CD14-positive monocyte (primary cell): ENCODE data around the gene TCF25. TPM values are rescaled to one million over a fixed set of nuclear protein-coding genes. Genes with fewer than 3 reads are reported as not detected.

Source experiments
- DNase-seq, 3 donors: peaks; one replicate each; pipeline ENCODE4 v3.0.0-alpha.2; 2011 to 2022
- H2AFZ ChIP-seq: 2 replicates; pipeline ENCODE4 v1.6.0; 2012; ENCODE audit warnings: mild to moderate bottlenecking, low read depth, low read length, inconsistent platforms; ENCODE audit not compliant: insufficient read depth, poor library complexity, severe bottlenecking
- H3K27ac ChIP-seq, 2 donors: 1 replicate in 1 of 2; 2 replicates in 1 of 2; pipeline ENCODE4 v1.5.1; 2012 to 2013; ENCODE audit warnings: low read length in 2 of 2, control low read depth in 1 of 2, inconsistent platforms in 1 of 2, low read depth in 1 of 2, mild to moderate bottlenecking in 1 of 2
- H3K27me3 ChIP-seq, 2 donors: one replicate each; pipeline versions ENCODE4 v1.6.0 to v1.6.1; 2011 to 2013; ENCODE audit warnings: low read length in 2 of 2; ENCODE audit not compliant: control insufficient read depth in 2 of 2, insufficient read depth in 2 of 2
- H3K36me3 ChIP-seq, 2 donors: replicated peaks in 1 of 2; 1 replicate in 1 of 2; 2 replicates in 1 of 2; pipeline versions ENCODE4 v1.5.1 to v1.6.1; 2012 to 2013; ENCODE audit warnings: low read length in 2 of 2, control low read depth in 1 of 2, inconsistent platforms in 1 of 2, mild to moderate bottlenecking in 1 of 2; ENCODE audit not compliant: insufficient read depth in 2 of 2, control insufficient read depth in 1 of 2
- H3K4me1 ChIP-seq, 2 donors: 1 replicate in 1 of 2; 2 replicates in 1 of 2; pipeline versions ENCODE4 v1.5.1 to v1.6.1; 2012 to 2013; ENCODE audit warnings: low read length in 2 of 2, control low read depth in 1 of 2, inconsistent platforms in 1 of 2, mild to moderate bottlenecking in 1 of 2, moderate library complexity in 1 of 2; ENCODE audit not compliant: insufficient read depth in 2 of 2, control insufficient read depth in 1 of 2
- H3K4me2 ChIP-seq: replicated peaks from 2 replicates; pipeline ENCODE3; 2012; ENCODE audit warnings: low read length, moderate library complexity, mild to moderate bottlenecking; ENCODE audit not compliant: poor library complexity, severe bottlenecking; ENCODE audit errors: extremely low read depth
- H3K4me3 ChIP-seq, 3 experiments: fragments of 200-600 bp in 1 of 3; sonication (generic) in 1 of 3; replicated peaks in 1 of 3; 1 replicate in 2 of 3; 2 replicates in 1 of 3; pipeline ENCODE4 v1.5.1; 2011 to 2013; ENCODE audit warnings: low read length in 3 of 3, mild to moderate bottlenecking in 3 of 3, control low read depth in 2 of 3, low read depth in 2 of 3, inconsistent platforms in 1 of 3, moderate library complexity in 1 of 3
- H3K79me2 ChIP-seq: 2 replicates; pipeline ENCODE4 v1.6.0; 2012; ENCODE audit warnings: mild to moderate bottlenecking, control low read depth, inconsistent platforms, low read length, moderate library complexity; ENCODE audit not compliant: insufficient read depth
- H3K9ac ChIP-seq: 2 replicates; pipeline ENCODE4 v1.6.0; 2017; ENCODE audit warnings: low read length, mild to moderate bottlenecking; ENCODE audit not compliant: insufficient read depth, poor library complexity, severe bottlenecking
- H3K9me3 ChIP-seq, 2 donors: replicated peaks in 1 of 2; 1 replicate in 1 of 2; 2 replicates in 1 of 2; pipeline versions ENCODE4 v1.5.1 to v1.6.1; 2012 to 2013; ENCODE audit warnings: low read length in 2 of 2, control low read depth in 1 of 2; ENCODE audit not compliant: control insufficient read depth in 1 of 2, insufficient read depth in 1 of 2
- H4K20me1 ChIP-seq: 2 replicates; pipeline ENCODE4 v1.6.0; 2012; ENCODE audit warnings: mild to moderate bottlenecking, low read length, control low read depth, moderate library complexity; ENCODE audit not compliant: insufficient read depth
- H3K27ac Mint-ChIP-seq, 7 donors: one replicate each; pipeline ENCODE4 v1.8.0; 2020; ENCODE audit warnings: mild to moderate bottlenecking in 7 of 7, mixed read lengths in 7 of 7, moderate library complexity in 6 of 7, inconsistent platforms in 2 of 7
- H3K27me3 Mint-ChIP-seq, 3 donors: one replicate each; pipeline ENCODE4 v1.8.0; 2021 to 2022; ENCODE audit warnings: low read depth in 3 of 3, mild to moderate bottlenecking in 3 of 3, mixed read lengths in 3 of 3, moderate library complexity in 3 of 3, inconsistent platforms in 1 of 3
- H3K36me3 Mint-ChIP-seq, 2 donors: one replicate each; pipeline ENCODE4 v1.8.0; 2020; ENCODE audit warnings: mixed read lengths in 2 of 2, inconsistent platforms in 1 of 2, mild to moderate bottlenecking in 1 of 2
- H3K4me1 Mint-ChIP-seq: one replicate; pipeline ENCODE4 v1.8.0; 2020; ENCODE audit warnings: mild to moderate bottlenecking, mixed read lengths
- H3K4me3 Mint-ChIP-seq, 2 donors: one replicate each; pipeline ENCODE4 v1.8.0; 2020; ENCODE audit warnings: mild to moderate bottlenecking in 2 of 2, mixed read lengths in 2 of 2, moderate library complexity in 1 of 2
- H3K9me3 Mint-ChIP-seq, 7 donors: one replicate each; pipeline ENCODE4 v1.8.0; 2020 to 2022; ENCODE audit warnings: mixed read lengths in 7 of 7, mild to moderate bottlenecking in 6 of 7, moderate library complexity in 6 of 7, inconsistent platforms in 2 of 7
- CTCF ChIP-seq: fragments of 200-600 bp; IDR thresholded peaks from one replicate; pipeline ENCODE4 v1.8.0; 2022; ENCODE audit warnings: antibody characterized with exemption, mild to moderate bottlenecking
- WGBS: methylation state at CpG from one replicate; pipeline ENCODE4 v1.1.5; 2013; ENCODE audit warnings: missing lambda C conversion rate; ENCODE audit not compliant: insufficient coverage; 5-methylcytosine and 5-hydroxymethylcytosine counted together
- intact Hi-C, 2 donors: fragments of 100-400 bp; cut with micrococcal nuclease; formaldehyde crosslinking; loops; one replicate each; pipeline versions ENCODE4 v1.15.0 to v1.15.1; 2023
- polyA plus RNA-seq, 3 donors: library from polyadenylated mRNA; depleted of rRNA in 1 of 3; unstranded in 2 of 3; stranded (reverse) in 1 of 3; fragments of 300-500 nt in 2 of 3; fragments of >200 nt in 1 of 3; fragmentation: Illumina TruSeq in 2 of 3; gene quantifications; 1 replicate in 2 of 3; 2 replicates in 1 of 3; pipeline ENCODE4 v1.2.3, GENCODE V29; 2012 to 2021

Gene TCF25
- polyA plus RNA-seq, 3 donors, result 98.0 to 231 (median 114) TPM

- Histone ChIP-seq H3K4me3 (no peak overlapping the region), H3K79me2 (no peaks in the 10 kb centered on the region), H2AFZ (no peak overlapping the region), H3K4me1 (no peaks in the 10 kb centered on the region), H3K9ac (no peak overlapping the region), H3K36me3 (no peaks in the 10 kb centered on the region), H3K27ac (no peak overlapping the region), H3K27me3 (no peaks in the 10 kb centered on the region), H3K9me3 (no peaks in the 10 kb centered on the region), H4K20me1 (no peaks in the 10 kb centered on the region), H3K4me2 (no peak overlapping the region)
- no peak for TF ChIP-seq CTCF
- no peak overlapping the region for H3K4me3 Mint-ChIP-seq
- 93% methylated on average over 21 of the region's 26 CpGs for WGBS
- H3K36me3 Mint-ChIP-seq, result no peaks in the 10 kb centered on the region
- H3K4me1 Mint-ChIP-seq, result peaks cover 7% of the 10 kb centered on the region
- H3K9me3 Mint-ChIP-seq, result no peaks in the 10 kb centered on the region
- peaks cover 6 to 19% (median 7%) of the 10 kb centered on the region in 3 donors for H3K27me3 Mint-ChIP-seq
- no peak for DNase-seq
- intact Hi-C loops, result no loop called here
- H3K27ac Mint-ChIP-seq, result no peak overlapping the region
Measured at GRCh38 chr16:89847051-89847939, 26.1 kb upstream of the TCF25 start.

DNA sequence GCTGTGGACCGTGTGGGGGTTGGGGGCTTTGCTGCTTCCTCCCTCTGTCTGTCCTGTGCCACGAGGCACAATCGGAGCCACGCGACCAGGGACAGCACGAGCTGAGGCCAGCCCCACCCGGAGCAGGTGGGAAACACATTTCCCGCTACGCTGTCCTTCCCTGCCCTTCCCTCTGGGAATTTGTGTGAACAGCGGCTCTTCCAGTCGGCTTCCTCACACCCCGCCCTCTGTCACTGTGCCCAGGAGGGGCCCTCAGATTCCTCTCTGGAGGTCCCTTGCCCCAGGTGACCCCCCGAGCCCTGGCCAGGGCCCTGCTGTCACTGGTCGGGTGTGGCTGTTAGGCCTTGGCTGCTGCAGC, 25.5 kb upstream of the TCF25 start:
- intact Hi-C loops, result no loop called here
- WGBS, result 90% methylated on average over 14 of the region's 14 CpGs

More for the DNA sequence above, 25.5 kb upstream of the TCF25 start:
- Histone ChIP-seq H2AFZ (no peak overlapping the region), H3K9me3 (no peaks in the 10 kb centered on the region), H3K27me3 (no peaks in the 10 kb centered on the region), H3K36me3 (no peaks in the 10 kb centered on the region), H3K9ac (no peak overlapping the region), H3K79me2 (no peaks in the 10 kb centered on the region), H3K27ac (no peak overlapping the region), H3K4me1 (no peaks in the 10 kb centered on the region), H3K4me2 (no peak overlapping the region), H3K4me3 (no peak overlapping the region), H4K20me1 (no peaks in the 10 kb centered on the region)
- Mint-ChIP-seq H3K27me3 (peaks cover 6 to 20% (median 7%) of the 10 kb centered on the region in 3 donors), H3K4me3 (no peak overlapping the region), H3K36me3 (no peaks in the 10 kb centered on the region), H3K4me1 (peaks cover 7% of the 10 kb centered on the region), H3K9me3 (no peaks in the 10 kb centered on the region), H3K27ac (no peak overlapping the region)
- DNase-seq, result no peak
- no peak for TF ChIP-seq CTCF
